ENCODE data around the gene CD248.
"Not testable (repeated sequence)": the region's sequence is repeated elsewhere in the genome, so short reads cannot be mapped to it uniquely, and the experiment has no call there.

The CD248 gene

GRCh38 chr11:66314561-66315497, 2.0 kb downstream of the CD248 start:
- TF ChIP-seq POLR2A (IDR thresholded peaks at IDR 0.05; ENCODE audit: low read depth, low read length) (no peak), TAF1 (IDR thresholded peaks at IDR 0.05; ENCODE audit: borderline replicate concordance, low read depth, low read length) (no peak), POLR2AphosphoS5 (IDR thresholded peaks at IDR 0.05; ENCODE audit: low read depth, low read length) (no peak)
- no peak for FAIRE-seq
- DNase-seq (ENCODE audit: insufficient read length), result no peak

GRCh38 chr11:66314186-66314501, 2.7 kb downstream of the CD248 start:
- FAIRE-seq, result no peak
- TF ChIP-seq POLR2AphosphoS5 (IDR thresholded peaks at IDR 0.05; ENCODE audit: low read depth, low read length) (no peak), POLR2A (IDR thresholded peaks at IDR 0.05; ENCODE audit: low read depth, low read length) (no peak)
- no peak for DNase-seq (ENCODE audit: insufficient read length)

- FAIRE-seq (no peak), DNase-seq (ENCODE audit: insufficient read length) (no peak)
- no peak for TF ChIP-seq TAF1 (IDR thresholded peaks at IDR 0.05; ENCODE audit: borderline replicate concordance, low read depth, low read length)
- no peak for TF ChIP-seq POLR2AphosphoS5 (IDR thresholded peaks at IDR 0.05; ENCODE audit: low read depth, low read length)
- TF ChIP-seq POLR2A (IDR thresholded peaks at IDR 0.05; ENCODE audit: low read depth, low read length), result no peak
Observed at GRCh38 chr11:66313321-66314185, 3.3 kb downstream of the CD248 start.

- TF ChIP-seq POLR2A (IDR thresholded peaks at IDR 0.05; ENCODE audit: low read depth, low read length) (no peak), POLR2AphosphoS5 (IDR thresholded peaks at IDR 0.05; ENCODE audit: low read depth, low read length) (no peak), TAF1 (IDR thresholded peaks at IDR 0.05; ENCODE audit: borderline replicate concordance, low read depth, low read length) (no peak)
- FAIRE-seq, result no peak
- peak; percentile 97 for DNase-seq (ENCODE audit: insufficient read length)
Observed at GRCh38 chr11:66312549-66313320, 4.1 kb downstream of the CD248 start.

GRCh38 chr11:66311965-66312548, 4.8 kb downstream of the CD248 start:
- no peak for TF ChIP-seq TAF1 (IDR thresholded peaks at IDR 0.05; ENCODE audit: borderline replicate concordance, low read depth, low read length)
- no peak for TF ChIP-seq POLR2A (IDR thresholded peaks at IDR 0.05; ENCODE audit: low read depth, low read length)
- TF ChIP-seq POLR2AphosphoS5 (IDR thresholded peaks at IDR 0.05; ENCODE audit: low read depth, low read length), result no peak
- DNase-seq (ENCODE audit: insufficient read length), result peak; percentile 93
- peak; percentile 99 for FAIRE-seq

- FAIRE-seq, result no peak
- TF ChIP-seq TAF1 (IDR thresholded peaks at IDR 0.05; ENCODE audit: borderline replicate concordance, low read depth, low read length), result no peak
- no peak for TF ChIP-seq POLR2AphosphoS5 (IDR thresholded peaks at IDR 0.05; ENCODE audit: low read depth, low read length)
- TF ChIP-seq POLR2A (IDR thresholded peaks at IDR 0.05; ENCODE audit: low read depth, low read length), result no peak
- no peak for DNase-seq (ENCODE audit: insufficient read length)
Observed at GRCh38 chr11:66311470-66311964, 5.3 kb downstream of the CD248 start.

- not testable (repeated sequence) for FAIRE-seq; DNase-seq (ENCODE audit: insufficient read length)
Observed at GRCh38 chr11:66310803-66311440, 5.9 kb downstream of the CD248 start.

- no peak for FAIRE-seq
- TF ChIP-seq POLR2AphosphoS5 (IDR thresholded peaks at IDR 0.05; ENCODE audit: low read depth, low read length) (no peak), POLR2A (IDR thresholded peaks at IDR 0.05; ENCODE audit: low read depth, low read length) (no peak), TAF1 (IDR thresholded peaks at IDR 0.05; ENCODE audit: borderline replicate concordance, low read depth, low read length) (no peak)
Observed at GRCh38 chr11:66310324-66310723, 6.5 kb downstream of the CD248 start.

GRCh38 chr11:66309475-66309874, 7.4 kb downstream of the CD248 start:
- FAIRE-seq (no peak), DNase-seq (ENCODE audit: insufficient read length) (no peak)
- no peak for TF ChIP-seq TAF1 (IDR thresholded peaks at IDR 0.05; ENCODE audit: borderline replicate concordance, low read depth, low read length)
- TF ChIP-seq POLR2A (IDR thresholded peaks at IDR 0.05; ENCODE audit: low read depth, low read length), result no peak
- no peak for TF ChIP-seq POLR2AphosphoS5 (IDR thresholded peaks at IDR 0.05; ENCODE audit: low read depth, low read length)

More at GRCh38 chr11:66310324-66310723, 6.5 kb downstream of the CD248 start:
- DNase-seq (ENCODE audit: insufficient read length), result no peak

GRCh38 chr11:66302656-66303055, 14.2 kb downstream of the CD248 start:
- no peak for FAIRE-seq
- DNase-seq (ENCODE audit: insufficient read length), result no peak
- TF ChIP-seq POLR2A (IDR thresholded peaks at IDR 0.05; ENCODE audit: low read depth, low read length), result no peak
- no peak for TF ChIP-seq TAF1 (IDR thresholded peaks at IDR 0.05; ENCODE audit: borderline replicate concordance, low read depth, low read length)
- TF ChIP-seq POLR2AphosphoS5 (IDR thresholded peaks at IDR 0.05; ENCODE audit: low read depth, low read length), result no peak

Data from GM12892 (cell line).